Measurements from ENCODE around the gene PTPRT. TPM values are rescaled to one million over a fixed set of nuclear protein-coding genes. Genes with fewer than 3 reads are reported as not detected.

Gene PTPRT
- polyA plus RNA-seq, 3 donors: not detected

DNA sequence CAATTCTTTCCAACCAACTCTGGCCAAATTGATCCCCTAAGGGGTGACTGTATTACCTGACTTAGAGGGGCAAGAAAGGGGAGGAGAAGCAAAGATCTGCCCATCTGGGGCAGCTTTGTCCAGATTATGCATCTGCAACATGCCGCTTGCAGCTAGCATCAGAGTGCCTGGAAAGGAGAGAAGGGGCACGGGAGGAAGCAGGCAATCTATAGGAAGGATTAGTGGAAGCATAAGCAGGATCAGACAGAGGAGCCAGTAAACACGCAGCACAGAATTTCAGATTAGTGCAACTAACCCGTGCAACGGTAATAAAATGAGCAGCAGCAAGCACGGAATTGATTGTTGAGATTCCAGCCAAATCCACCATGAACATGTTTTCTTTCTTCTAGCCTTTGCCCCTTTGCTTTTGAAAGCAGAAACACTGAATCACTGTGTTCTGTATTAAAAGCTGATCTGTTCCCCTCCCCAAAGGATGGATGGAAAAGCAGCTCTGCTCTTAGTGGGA lies 927.9 kb downstream of the PTPRT start:
- H3K36me3 ChIP-seq (replicated peaks in 1 of 2; ENCODE audit: control insufficient read depth in 1 of 2, insufficient read depth in 2 of 2, low read length in 2 of 2): no peaks in the 10 kb centered on the region
- Mint-ChIP-seq H3K4me1 (no peaks in the 10 kb centered on the region), H3K9me3 (peaks cover 0 to 10% (median 6%) of the 10 kb centered on the region in 7 donors), H3K27ac (no peak overlapping the region), H3K27me3 (ENCODE audit: low read depth in 3 of 3) (peaks cover 0 to 3% (median 3%) of the 10 kb centered on the region in 3 donors), H3K4me3 (no peak overlapping the region), H3K36me3 (no peaks in the 10 kb centered on the region)
- H3K79me2 ChIP-seq (ENCODE audit: insufficient read depth, low read length): no peaks in the 10 kb centered on the region
- intact Hi-C loops (cut with micrococcal nuclease): no loop called here
- no peak overlapping the region for H3K27ac ChIP-seq (ENCODE audit: low read depth in 1 of 2, low read length in 2 of 2)
- no peak overlapping the region for H2AFZ ChIP-seq (ENCODE audit: insufficient read depth, low read depth, low read length, poor library complexity, severe bottlenecking)
- H3K27me3 ChIP-seq (ENCODE audit: control insufficient read depth in 2 of 2, insufficient read depth in 2 of 2, low read length in 2 of 2): no peaks in the 10 kb centered on the region
- H3K4me3 ChIP-seq (replicated peaks in 1 of 3; ENCODE audit: low read depth in 2 of 3, low read length in 3 of 3): no peak overlapping the region
- no peak for DNase-seq
- WGBS (ENCODE audit: insufficient coverage): 100% methylated on average over 3 of the region's 6 CpGs
- no peak overlapping the region for H3K9ac ChIP-seq (ENCODE audit: insufficient read depth, low read length, poor library complexity, severe bottlenecking)
- no peaks in the 10 kb centered on the region for H4K20me1 ChIP-seq (ENCODE audit: insufficient read depth, low read length)
- TF ChIP-seq, protein P1, sequence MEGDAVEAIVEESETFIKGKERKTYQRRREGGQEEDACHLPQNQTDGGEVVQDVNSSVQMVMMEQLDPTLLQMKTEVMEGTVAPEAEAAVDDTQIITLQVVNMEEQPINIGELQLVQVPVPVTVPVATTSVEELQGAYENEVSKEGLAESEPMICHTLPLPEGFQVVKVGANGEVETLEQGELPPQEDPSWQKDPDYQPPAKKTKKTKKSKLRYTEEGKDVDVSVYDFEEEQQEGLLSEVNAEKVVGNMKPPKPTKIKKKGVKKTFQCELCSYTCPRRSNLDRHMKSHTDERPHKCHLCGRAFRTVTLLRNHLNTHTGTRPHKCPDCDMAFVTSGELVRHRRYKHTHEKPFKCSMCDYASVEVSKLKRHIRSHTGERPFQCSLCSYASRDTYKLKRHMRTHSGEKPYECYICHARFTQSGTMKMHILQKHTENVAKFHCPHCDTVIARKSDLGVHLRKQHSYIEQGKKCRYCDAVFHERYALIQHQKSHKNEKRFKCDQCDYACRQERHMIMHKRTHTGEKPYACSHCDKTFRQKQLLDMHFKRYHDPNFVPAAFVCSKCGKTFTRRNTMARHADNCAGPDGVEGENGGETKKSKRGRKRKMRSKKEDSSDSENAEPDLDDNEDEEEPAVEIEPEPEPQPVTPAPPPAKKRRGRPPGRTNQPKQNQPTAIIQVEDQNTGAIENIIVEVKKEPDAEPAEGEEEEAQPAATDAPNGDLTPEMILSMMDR (IDR thresholded peaks at IDR 0.05): no peak
- H3K9me3 ChIP-seq (replicated peaks in 1 of 2; ENCODE audit: control insufficient read depth in 1 of 2, insufficient read depth in 1 of 2, low read length in 2 of 2): peaks cover 0 to 3% of the 10 kb centered on the region in 2 donors
- H3K4me1 ChIP-seq (ENCODE audit: control insufficient read depth in 1 of 2, insufficient read depth in 2 of 2, low read length in 2 of 2): no peaks in the 10 kb centered on the region
- H3K4me2 ChIP-seq (replicated peaks; ENCODE audit: extremely low read depth, low read length, poor library complexity, severe bottlenecking): no peak overlapping the region

DNA sequence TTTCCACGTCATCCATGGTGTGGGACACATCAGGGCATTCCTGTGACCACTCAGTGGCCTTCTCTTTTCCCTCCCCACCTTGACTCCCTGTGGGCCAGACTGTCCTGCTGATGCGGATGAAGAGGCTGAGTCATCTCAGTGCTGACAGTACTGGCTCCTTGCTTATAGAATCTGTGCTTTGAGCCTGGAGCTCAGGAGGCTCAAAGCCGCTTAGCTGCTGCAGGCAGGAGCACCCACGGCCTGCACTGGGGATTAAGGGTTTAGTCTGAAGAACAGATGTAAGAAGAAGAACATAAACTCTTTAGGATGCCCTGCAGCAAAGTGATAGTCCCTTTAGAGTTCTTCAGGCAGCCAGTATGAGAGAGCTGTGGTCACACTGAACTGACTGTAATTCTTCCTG lies 929.5 kb downstream of the PTPRT start:
- Histone ChIP-seq H3K27ac (ENCODE audit: low read depth in 1 of 2, low read length in 2 of 2) (no peak overlapping the region), H3K4me2 (replicated peaks; ENCODE audit: extremely low read depth, low read length, poor library complexity, severe bottlenecking) (no peak overlapping the region), H3K9ac (ENCODE audit: insufficient read depth, low read length, poor library complexity, severe bottlenecking) (no peak overlapping the region), H3K4me1 (ENCODE audit: control insufficient read depth in 1 of 2, insufficient read depth in 2 of 2, low read length in 2 of 2) (no peaks in the 10 kb centered on the region), H4K20me1 (ENCODE audit: insufficient read depth, low read length) (no peaks in the 10 kb centered on the region), H3K9me3 (replicated peaks in 1 of 2; ENCODE audit: control insufficient read depth in 1 of 2, insufficient read depth in 1 of 2, low read length in 2 of 2) (peaks cover 0 to 3% of the 10 kb centered on the region in 2 donors), H3K27me3 (ENCODE audit: control insufficient read depth in 2 of 2, insufficient read depth in 2 of 2, low read length in 2 of 2) (no peaks in the 10 kb centered on the region), H3K4me3 (replicated peaks in 1 of 3; ENCODE audit: low read depth in 2 of 3, low read length in 3 of 3) (no peak overlapping the region), H2AFZ (ENCODE audit: insufficient read depth, low read depth, low read length, poor library complexity, severe bottlenecking) (no peak overlapping the region), H3K36me3 (replicated peaks in 1 of 2; ENCODE audit: control insufficient read depth in 1 of 2, insufficient read depth in 2 of 2, low read length in 2 of 2) (no peaks in the 10 kb centered on the region), H3K79me2 (ENCODE audit: insufficient read depth, low read length) (no peaks in the 10 kb centered on the region)
- no peaks in the 10 kb centered on the region for H3K4me1 Mint-ChIP-seq
- peaks cover 0 to 3% (median 3%) of the 10 kb centered on the region in 3 donors for H3K27me3 Mint-ChIP-seq (ENCODE audit: low read depth in 3 of 3)
- 79% methylated on average over 4 of the region's 4 CpGs for WGBS (ENCODE audit: insufficient coverage)
- H3K4me3 Mint-ChIP-seq: no peak overlapping the region
- no peak overlapping the region for H3K27ac Mint-ChIP-seq
- no peaks in the 10 kb centered on the region for H3K36me3 Mint-ChIP-seq
- DNase-seq: no peak
- intact Hi-C loops (cut with micrococcal nuclease): no loop called here
- peaks cover 0 to 13% (median 6%) of the 10 kb centered on the region in 7 donors for H3K9me3 Mint-ChIP-seq
- TF ChIP-seq, protein P1 (IDR thresholded peaks at IDR 0.05): no peak

Measured in CD14-positive monocyte (primary cell).